ENCODE data around the gene HOXB8.

Gene HOXB8

GRCh38 chr17:48609759-48610281, 5.3 kb downstream of the HOXB8 start:
- peaks cover 4% of the 10 kb centered on the region for H3F3A ChIP-seq (ENCODE audit: insufficient read depth, low read length)
- H3K4me1 ChIP-seq (ENCODE audit: low read length) = peaks cover 8% of the 10 kb centered on the region; the same call in 1 of the 2 replicates
- peak overlapping the region; percentile 87 for H3K4me3 ChIP-seq (ENCODE audit: low read length)
- H3K4me2 ChIP-seq (ENCODE audit: low read depth, low read length) = peak overlapping the region; percentile 99
- no peak for DNase-seq
- peak overlapping the region; percentile 71; the same call in 1 of the 2 replicates for H3K9ac ChIP-seq (ENCODE audit: low read length)
- no peaks in the 10 kb centered on the region for H4K20me1 ChIP-seq (ENCODE audit: insufficient read depth, low read length)
- H3K36me3 ChIP-seq (replicated peaks; ENCODE audit: insufficient read depth, low read length) = no peaks in the 10 kb centered on the region
- no peaks in the 10 kb centered on the region for H3K79me2 ChIP-seq (ENCODE audit: low read length)
- H3K27ac ChIP-seq (ENCODE audit: low read length) = no peak overlapping the region
- no peaks in the 10 kb centered on the region for H3K9me2 ChIP-seq (replicated peaks; ENCODE audit: insufficient read depth, low read length)
- no peaks in the 10 kb centered on the region for H3K9me3 ChIP-seq (replicated peaks; ENCODE audit: insufficient read depth, low read length)
- H3K27me3 ChIP-seq (replicated peaks; ENCODE audit: insufficient read depth, low read length) = peaks cover 20% of the 10 kb centered on the region
- TF ChIP-seq EZH2phosphoT487 (IDR thresholded peaks at IDR 0.05; ENCODE audit: low read length) (no peak), EZH2 (optimal IDR thresholded peaks at IDR 0.05; ENCODE audit: low read depth, low read length) (no peak)
- peak overlapping the region; percentile 98 for H2AFZ ChIP-seq (ENCODE audit: low read length)

GRCh38 chr17:48609033-48609432, 6.1 kb downstream of the HOXB8 start:
- TF ChIP-seq EZH2 (optimal IDR thresholded peaks at IDR 0.05; ENCODE audit: low read depth, low read length) (no peak), CTCF (IDR thresholded peaks at IDR 0.05; ENCODE audit: low read length) (no peak), EZH2phosphoT487 (IDR thresholded peaks at IDR 0.05; ENCODE audit: low read length) (no peak)

GRCh38 chr17:48608494-48608834, 6.6 kb downstream of the HOXB8 start:
- Histone ChIP-seq H3F3A (ENCODE audit: insufficient read depth, low read length) (peaks cover 4% of the 10 kb centered on the region), H3K27ac (ENCODE audit: low read length) (no peak overlapping the region), H3K9ac (ENCODE audit: low read length) (no peak overlapping the region), H3K9me3 (replicated peaks; ENCODE audit: insufficient read depth, low read length) (no peaks in the 10 kb centered on the region), H2AFZ (ENCODE audit: low read length) (no peak overlapping the region), H4K20me1 (ENCODE audit: insufficient read depth, low read length) (no peaks in the 10 kb centered on the region), H3K79me2 (ENCODE audit: low read length) (no peaks in the 10 kb centered on the region), H3K4me1 (ENCODE audit: low read length) (peaks cover 8% of the 10 kb centered on the region; the same call in 1 of the 2 replicates), H3K4me3 (ENCODE audit: low read length) (no peak overlapping the region), H3K9me2 (replicated peaks; ENCODE audit: insufficient read depth, low read length) (no peaks in the 10 kb centered on the region), H3K27me3 (replicated peaks; ENCODE audit: insufficient read depth, low read length) (peaks cover 22% of the 10 kb centered on the region), H3K36me3 (replicated peaks; ENCODE audit: insufficient read depth, low read length) (no peaks in the 10 kb centered on the region), H3K4me2 (ENCODE audit: low read depth, low read length) (no peak overlapping the region)
- DNase-seq = no peak
- TF ChIP-seq EZH2phosphoT487 (IDR thresholded peaks at IDR 0.05; ENCODE audit: low read length) = no peak
- no peak for TF ChIP-seq EZH2 (optimal IDR thresholded peaks at IDR 0.05; ENCODE audit: low read depth, low read length)
- TF ChIP-seq CTCF (IDR thresholded peaks at IDR 0.05; ENCODE audit: low read length) = no peak

More at GRCh38 chr17:48609033-48609432, 6.1 kb downstream of the HOXB8 start:
- DNase-seq = peak; percentile 30
- Histone ChIP-seq H3K4me1 (ENCODE audit: low read length) (peaks cover 8% of the 10 kb centered on the region; the same call in 1 of the 2 replicates), H3K9me3 (replicated peaks; ENCODE audit: insufficient read depth, low read length) (no peaks in the 10 kb centered on the region), H3K27me3 (replicated peaks; ENCODE audit: insufficient read depth, low read length) (peaks cover 22% of the 10 kb centered on the region), H3K9me2 (replicated peaks; ENCODE audit: insufficient read depth, low read length) (no peaks in the 10 kb centered on the region), H2AFZ (ENCODE audit: low read length) (no peak overlapping the region), H3K27ac (ENCODE audit: low read length) (no peak overlapping the region), H3F3A (ENCODE audit: insufficient read depth, low read length) (peaks cover 4% of the 10 kb centered on the region), H3K4me3 (ENCODE audit: low read length) (no peak overlapping the region), H3K9ac (ENCODE audit: low read length) (no peak overlapping the region), H3K4me2 (ENCODE audit: low read depth, low read length) (no peak overlapping the region), H3K79me2 (ENCODE audit: low read length) (no peaks in the 10 kb centered on the region), H3K36me3 (replicated peaks; ENCODE audit: insufficient read depth, low read length) (no peaks in the 10 kb centered on the region), H4K20me1 (ENCODE audit: insufficient read depth, low read length) (no peaks in the 10 kb centered on the region)

GRCh38 chr17:48606892-48607614, 8.0 kb downstream of the HOXB8 start:
- no peak overlapping the region for H3K27ac ChIP-seq (ENCODE audit: low read length)
- peaks cover 8% of the 10 kb centered on the region; the same call in 1 of the 2 replicates for H3K4me1 ChIP-seq (ENCODE audit: low read length)
- H3K36me3 ChIP-seq (replicated peaks; ENCODE audit: insufficient read depth, low read length) = no peaks in the 10 kb centered on the region
- no peaks in the 10 kb centered on the region for H3K9me2 ChIP-seq (replicated peaks; ENCODE audit: insufficient read depth, low read length)
- no peak overlapping the region for H3K9ac ChIP-seq (ENCODE audit: low read length)
- no peaks in the 10 kb centered on the region for H3K9me3 ChIP-seq (replicated peaks; ENCODE audit: insufficient read depth, low read length)
- H3K4me3 ChIP-seq (ENCODE audit: low read length) = no peak overlapping the region
- H4K20me1 ChIP-seq (ENCODE audit: insufficient read depth, low read length) = no peaks in the 10 kb centered on the region
- no peaks in the 10 kb centered on the region for H3K79me2 ChIP-seq (ENCODE audit: low read length)
- H3K27me3 ChIP-seq (replicated peaks; ENCODE audit: insufficient read depth, low read length) = peaks cover 32% of the 10 kb centered on the region
- H2AFZ ChIP-seq (ENCODE audit: low read length) = no peak overlapping the region
- no peaks in the 10 kb centered on the region for H3F3A ChIP-seq (ENCODE audit: insufficient read depth, low read length)
- no peak overlapping the region for H3K4me2 ChIP-seq (ENCODE audit: low read depth, low read length)
- no peak for DNase-seq
- no peak for TF ChIP-seq EZH2 (optimal IDR thresholded peaks at IDR 0.05; ENCODE audit: low read depth, low read length)
- TF ChIP-seq EZH2phosphoT487 (IDR thresholded peaks at IDR 0.05; ENCODE audit: low read length) = no peak
- TF ChIP-seq CTCF (IDR thresholded peaks at IDR 0.05; ENCODE audit: low read length) = no peak
